Hematopoietic multipotent progenitor cell treated with erythropoietin and hydrocortisone succinate and interleukin-3 and kit ligand, for 15 days (in vitro differentiated cells): Measurements from ENCODE around the gene OR52I1.

Source experiments
- DNase-seq: peaks from one replicate; pipeline ENCODE4 v3.0.0-alpha.2; 2015; ENCODE audit warnings: low spot score

Gene OR52I1

GRCh38 chr11:4593739-4594138, at the start of gene OR52I1:
Gene OR52I1, plus strand, starts transcription at chr11:4594039. Its CDS starts 0 bp downstream, at chr11:4594039.
- no peak for DNase-seq

- no peak for DNase-seq
These were observed 48.9 kb upstream of the OR52I1 start, which contains the start of gene OR52M1 for GRCh38 chr11:4544891-4545290. Gene OR52M1, plus strand, starts transcription at chr11:4545191. Its CDS starts 0 bp downstream, at chr11:4545191.

GRCh38 chr11:4546878-4547277, 47.0 kb upstream of the OR52I1 start:
- DNase-seq = no peak

GRCh38 chr11:4547416-4547815, 46.4 kb upstream of the OR52I1 start:
- DNase-seq = no peak

- peak; percentile 15 for DNase-seq
These were observed 42.4 kb upstream of the OR52I1 start for GRCh38 chr11:4551346-4551979.

GRCh38 chr11:4559527-4560440, 34.1 kb upstream of the OR52I1 start:
- DNase-seq = no peak

GRCh38 chr11:4560467-4560866, 33.4 kb upstream of the OR52I1 start:
- no peak for DNase-seq

- DNase-seq = no peak
These were observed 28.5 kb upstream of the OR52I1 start for GRCh38 chr11:4565371-4565770.

GRCh38 chr11:4569075-4569474, 24.8 kb upstream of the OR52I1 start:
- DNase-seq = no peak

GRCh38 chr11:4576880-4577279, 17.0 kb upstream of the OR52I1 start:
- DNase-seq = no peak

GRCh38 chr11:4577761-4578160, 16.1 kb upstream of the OR52I1 start:
- DNase-seq = no peak

GRCh38 chr11:4578624-4579023, 15.2 kb upstream of the OR52I1 start:
- DNase-seq = no peak

GRCh38 chr11:4580124-4580523, 13.7 kb upstream of the OR52I1 start:
- DNase-seq = no peak

- no peak for DNase-seq
These were observed 12.4 kb upstream of the OR52I1 start, which contains the start of gene OR52I2 for GRCh38 chr11:4581443-4581842. Gene OR52I2, plus strand, starts transcription at chr11:4581743.

- DNase-seq = no peak
These were observed 4.8 kb upstream of the OR52I1 start for GRCh38 chr11:4589017-4589416.

- DNase-seq = no peak
These were observed 11.2 kb downstream of the OR52I1 start for GRCh38 chr11:4605057-4605456.

- DNase-seq = no peak
These were observed 12.6 kb downstream of the OR52I1 start for GRCh38 chr11:4606231-4607015.

- no peak for DNase-seq
These were observed 13.3 kb downstream of the OR52I1 start for GRCh38 chr11:4607096-4607495.

- peak; percentile 93 for DNase-seq
These were observed 14.2 kb downstream of the OR52I1 start, which contains the start of gene TRIM68 for GRCh38 chr11:4607781-4608666. Gene TRIM68, minus strand, starts transcription at chr11:4608231. Its CDS starts 2,727 bp downstream, at chr11:4605504.

- DNase-seq = no peak
These were observed 16.6 kb downstream of the OR52I1 start for GRCh38 chr11:4610258-4610935.

- DNase-seq = no peak
These were observed 18.1 kb downstream of the OR52I1 start for GRCh38 chr11:4611986-4612385.
